HFF-Myc (cell line): ENCODE data around the gene SNX17.

Experiments
- DNase-seq: peaks from one replicate; pipeline ENCODE4 v3.0.0-alpha.2; 2011; ENCODE audit warnings: low read depth; ENCODE audit errors: extremely low read depth
- H3K4me3 ChIP-seq: replicated peaks from 2 replicates; pipeline ENCODE4 v1.5.1; 2011; ENCODE audit warnings: low read depth, mild to moderate bottlenecking, control low read depth, low read length
- TF ChIP-seq, protein P1 (sequence below): IDR thresholded peaks from 2 replicates; pipeline ENCODE4 v1.5.1; 2012; ENCODE audit warnings: mild to moderate bottlenecking, low read depth, low read length, control low read depth; ENCODE audit errors: missing control alignments

Gene SNX17

DNA sequence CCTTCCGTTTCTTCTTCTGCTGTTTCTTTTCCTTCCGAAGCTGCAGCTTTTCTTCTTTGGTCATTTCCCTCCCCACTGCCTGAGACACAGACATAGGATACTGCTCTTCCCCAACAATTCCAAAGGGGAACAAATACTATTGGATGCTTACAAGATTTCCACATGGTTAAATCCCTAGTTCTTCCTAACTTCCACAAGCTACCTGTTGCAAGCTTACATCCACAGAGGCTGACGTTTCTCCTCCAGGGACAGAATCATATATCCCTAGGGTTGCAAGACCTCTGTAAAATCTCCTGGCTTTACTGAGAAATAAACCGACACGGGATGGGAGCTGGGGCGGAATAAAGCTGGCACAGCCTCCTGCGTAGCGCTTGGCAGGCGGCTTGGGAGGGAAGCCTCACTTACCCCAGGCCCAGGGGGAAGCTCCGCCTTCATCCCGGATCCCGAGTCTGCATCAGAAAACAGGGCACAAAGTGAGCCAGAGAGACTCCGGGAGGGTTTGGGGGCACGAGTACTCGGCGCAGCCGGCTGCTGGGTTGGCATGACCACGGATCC, 868 bp upstream of the SNX17 start:
- H3K4me3 ChIP-seq = peak overlapping the region; percentile 92
- TF ChIP-seq, protein P1, sequence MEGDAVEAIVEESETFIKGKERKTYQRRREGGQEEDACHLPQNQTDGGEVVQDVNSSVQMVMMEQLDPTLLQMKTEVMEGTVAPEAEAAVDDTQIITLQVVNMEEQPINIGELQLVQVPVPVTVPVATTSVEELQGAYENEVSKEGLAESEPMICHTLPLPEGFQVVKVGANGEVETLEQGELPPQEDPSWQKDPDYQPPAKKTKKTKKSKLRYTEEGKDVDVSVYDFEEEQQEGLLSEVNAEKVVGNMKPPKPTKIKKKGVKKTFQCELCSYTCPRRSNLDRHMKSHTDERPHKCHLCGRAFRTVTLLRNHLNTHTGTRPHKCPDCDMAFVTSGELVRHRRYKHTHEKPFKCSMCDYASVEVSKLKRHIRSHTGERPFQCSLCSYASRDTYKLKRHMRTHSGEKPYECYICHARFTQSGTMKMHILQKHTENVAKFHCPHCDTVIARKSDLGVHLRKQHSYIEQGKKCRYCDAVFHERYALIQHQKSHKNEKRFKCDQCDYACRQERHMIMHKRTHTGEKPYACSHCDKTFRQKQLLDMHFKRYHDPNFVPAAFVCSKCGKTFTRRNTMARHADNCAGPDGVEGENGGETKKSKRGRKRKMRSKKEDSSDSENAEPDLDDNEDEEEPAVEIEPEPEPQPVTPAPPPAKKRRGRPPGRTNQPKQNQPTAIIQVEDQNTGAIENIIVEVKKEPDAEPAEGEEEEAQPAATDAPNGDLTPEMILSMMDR = no peak
- DNase-seq = no peak

DNA sequence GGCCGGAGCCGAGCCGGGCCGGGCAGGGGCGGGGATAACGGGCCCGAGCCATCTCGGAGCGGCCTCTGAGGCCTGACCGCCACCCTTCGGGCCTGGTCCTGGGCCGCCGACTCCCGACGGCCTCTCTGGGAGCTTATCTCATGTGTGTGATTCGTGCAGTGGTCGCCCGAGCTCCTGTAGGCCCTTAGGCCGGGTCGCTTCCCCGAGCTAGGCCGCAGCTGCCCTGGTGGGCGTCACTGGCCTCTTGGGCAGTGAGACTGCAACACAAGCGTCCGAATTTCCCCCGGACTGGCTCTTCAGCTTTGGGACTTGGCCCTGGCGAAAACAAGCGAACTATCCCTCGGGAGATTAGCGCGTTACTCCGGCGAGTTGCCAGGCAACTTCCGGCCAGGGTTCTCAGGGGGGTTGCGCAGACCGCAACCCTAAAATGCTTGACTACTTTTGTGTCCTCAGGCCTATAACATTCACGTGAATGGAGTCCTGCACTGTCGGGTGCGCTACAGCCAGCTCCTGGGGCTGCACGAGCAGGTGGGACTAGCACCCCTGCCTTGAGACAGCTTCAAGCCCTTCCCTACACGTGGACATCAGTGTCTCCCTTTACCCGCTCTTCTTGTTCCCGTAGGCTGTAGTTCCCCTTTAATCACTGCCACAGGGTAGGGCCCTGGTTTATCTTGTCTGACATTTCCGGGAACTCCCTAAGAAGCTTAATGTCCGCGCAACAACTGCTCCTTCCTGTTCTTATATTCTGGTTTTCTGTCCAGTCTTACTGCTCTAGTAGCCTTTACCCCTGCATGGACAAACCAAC, 602 bp downstream of the SNX17 start:
- TF ChIP-seq, protein P1 = no peak
- peak overlapping the region; percentile 92 for H3K4me3 ChIP-seq
- no peak for DNase-seq

DNA sequence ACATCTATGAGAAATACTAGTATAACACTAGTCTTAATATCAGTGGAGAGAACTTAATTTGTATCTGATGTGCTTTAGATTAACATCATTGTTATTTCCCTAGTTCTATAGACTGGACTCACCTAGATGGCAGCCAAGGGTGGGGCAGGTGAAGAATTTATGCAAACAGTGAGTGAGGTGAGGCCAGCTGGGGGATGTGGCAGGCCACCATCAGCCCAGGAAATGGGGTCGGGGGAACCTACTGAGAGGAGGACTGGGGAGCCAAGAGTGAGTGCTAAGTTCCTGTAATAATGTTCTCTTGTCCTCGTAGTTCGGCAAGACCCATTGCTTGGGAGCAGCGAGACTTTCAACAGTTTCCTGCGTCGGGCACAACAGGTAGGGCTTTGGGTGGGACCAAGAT, 2.5 kb downstream of the SNX17 start:
- TF ChIP-seq, protein P1 = no peak
- no peak for DNase-seq
- no peak overlapping the region for H3K4me3 ChIP-seq

DNA sequence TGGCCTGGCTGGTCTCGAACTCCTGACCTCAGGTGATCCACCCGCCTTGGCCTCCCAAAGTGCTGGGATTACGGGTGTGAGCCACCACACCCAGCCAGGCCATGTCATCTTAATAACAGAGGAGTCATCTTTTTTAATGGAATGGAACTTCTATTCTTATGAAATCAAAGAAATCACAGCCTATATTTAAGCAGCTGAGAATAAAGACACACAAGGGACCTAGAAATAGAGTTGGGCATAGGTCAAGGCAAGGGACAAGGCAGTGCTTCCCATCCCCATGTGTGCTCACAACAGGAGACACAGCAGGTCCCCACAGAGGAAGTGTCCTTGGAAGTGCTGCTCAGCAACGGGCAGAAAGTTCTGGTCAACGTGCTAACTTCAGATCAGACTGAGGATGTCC, 3.2 kb downstream of the SNX17 start:
- no peak for DNase-seq
- no peak overlapping the region for H3K4me3 ChIP-seq

DNA sequence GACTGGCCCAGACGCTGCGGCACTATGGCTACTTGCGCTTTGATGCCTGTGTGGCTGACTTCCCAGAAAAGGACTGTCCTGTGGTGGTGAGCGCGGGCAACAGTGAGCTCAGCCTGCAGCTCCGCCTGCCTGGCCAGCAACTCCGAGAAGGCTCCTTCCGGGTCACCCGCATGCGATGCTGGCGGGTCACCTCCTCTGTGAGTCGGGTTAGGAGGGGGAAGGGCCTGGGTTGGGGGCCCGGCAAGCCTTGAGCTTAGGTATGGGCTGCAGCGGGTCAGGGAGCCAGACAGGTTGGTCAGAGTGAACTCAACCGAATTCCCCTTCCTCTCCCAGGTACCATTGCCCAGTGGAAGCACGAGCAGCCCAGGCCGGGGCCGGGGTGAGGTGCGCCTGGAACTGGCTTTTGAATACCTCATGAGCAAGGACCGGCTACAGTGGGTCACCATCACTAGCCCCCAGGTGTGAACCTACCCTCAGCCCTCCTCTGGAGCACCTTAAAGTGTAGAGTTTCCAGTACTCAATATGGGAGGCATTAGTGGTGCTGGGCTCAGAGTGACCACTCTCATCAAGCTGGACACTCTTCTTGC, 5.2 kb downstream of the SNX17 start:
- TF ChIP-seq, protein P1 = no peak
- DNase-seq = no peak
- no peak overlapping the region for H3K4me3 ChIP-seq

More for the DNA sequence above, 3.2 kb downstream of the SNX17 start:
- TF ChIP-seq, protein P1 = no peak

DNA sequence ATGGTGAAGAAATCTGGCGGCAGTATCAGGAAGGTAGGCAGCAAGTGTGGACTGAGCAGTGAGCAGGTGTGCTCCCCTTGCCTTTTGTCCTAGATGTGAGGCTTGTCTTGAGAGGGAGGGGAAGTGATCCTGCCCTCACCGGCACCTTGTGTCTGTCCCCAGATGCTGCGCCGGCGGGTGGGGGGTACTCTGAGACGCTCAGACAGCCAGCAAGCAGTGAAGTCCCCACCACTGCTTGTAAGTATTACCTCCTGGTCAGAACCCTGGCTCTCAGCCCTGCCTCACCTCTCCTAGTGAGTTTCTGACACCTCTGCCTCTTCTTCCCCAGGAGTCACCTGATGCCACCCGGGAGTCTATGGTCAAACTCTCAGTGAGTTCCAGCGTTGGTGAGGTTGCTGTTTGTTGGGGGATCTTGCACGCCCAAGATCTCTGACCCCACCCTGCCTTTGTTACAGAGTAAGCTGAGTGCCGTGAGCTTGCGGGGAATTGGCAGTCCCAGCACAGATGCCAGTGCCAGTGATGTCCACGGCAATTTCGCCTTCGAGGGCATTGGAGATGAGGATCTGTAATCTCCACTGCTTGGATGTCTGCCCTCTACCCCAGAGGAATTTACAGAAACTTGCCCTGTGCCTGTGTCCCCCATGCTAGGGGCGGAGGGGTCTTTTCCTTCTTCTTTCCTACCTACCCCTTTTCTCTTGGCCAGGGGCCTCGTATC, 5.9 kb downstream of the SNX17 start:
- no peak overlapping the region for H3K4me3 ChIP-seq
- TF ChIP-seq, protein P1 = no peak
- DNase-seq = no peak
